ENCODE data around the gene FIBP. TPM values are rescaled to one million over a fixed set of nuclear protein-coding genes. Genes with fewer than 3 reads are reported as not detected.

Gene FIBP
- total RNA-seq, 1 experiment from 2014 or later = 80.8 TPM

DNA sequence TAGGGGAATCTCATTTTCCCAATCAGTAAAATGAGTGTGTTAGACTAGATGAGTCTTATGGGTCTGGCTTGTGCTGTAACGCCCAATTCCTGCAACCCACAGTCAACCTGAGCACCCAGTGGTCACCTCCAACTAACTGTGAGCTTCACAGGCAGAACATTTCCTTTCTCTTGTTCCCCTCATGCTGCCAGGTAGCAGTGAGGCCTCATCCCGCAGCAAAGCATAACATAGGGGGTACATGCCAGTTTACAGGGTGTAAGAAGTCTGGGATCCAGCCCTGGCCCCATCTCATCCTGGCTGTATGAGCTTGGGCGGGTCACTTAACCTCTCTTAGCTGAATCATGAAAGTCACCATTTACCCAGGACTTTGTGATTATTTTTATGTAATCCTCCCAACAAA is 19.4 kb downstream of the FIBP start:
- DNase-seq (ENCODE audit: unreplicated experiment) = no peak
- Mint-ChIP-seq H3K27ac (ENCODE audit: low read depth, unreplicated experiment) (no peak overlapping the region), H3K36me3 (ENCODE audit: insufficient read depth, unreplicated experiment) (peaks cover 22% of the 10 kb centered on the region), H3K9me3 (ENCODE audit: unreplicated experiment) (no peaks in the 10 kb centered on the region), H3K4me1 (ENCODE audit: insufficient read depth, unreplicated experiment) (peaks cover 7% of the 10 kb centered on the region), H3K4me3 (ENCODE audit: unreplicated experiment) (no peak overlapping the region), H3K27me3 (ENCODE audit: insufficient read depth, unreplicated experiment) (no peaks in the 10 kb centered on the region)
- ChIA-PET CTCF (interaction anchor here (0.7 to 4.5 kb wide), 5 partner anchors 9 to 506 kb away, joined by 3 to 41 read pairs (median 3); partner anchors contain the start of gene MUS81), POLR2A (interaction anchor here (1.0 to 4.6 kb wide), 5 partner anchors 9 to 285 kb away, joined by 3 to 57 read pairs (median 4); partner anchors contain the start of genes CCDC85B, CFL1, FIBP and MUS81)
- no peak for TF ChIP-seq CTCF (IDR thresholded peaks at IDR 0.05; ENCODE audit: unreplicated experiment)
- no TSS peak for BruUV-seq (replicated peaks)
- intact Hi-C loops (cut with micrococcal nuclease) = no loop called here

GRCh38 chr11:65868076-65868667 is 20.1 kb downstream of the FIBP start:
- Mint-ChIP-seq H3K4me1 (ENCODE audit: insufficient read depth, unreplicated experiment) (peaks cover 4% of the 10 kb centered on the region), H3K4me3 (ENCODE audit: unreplicated experiment) (no peak overlapping the region), H3K27me3 (ENCODE audit: insufficient read depth, unreplicated experiment) (no peaks in the 10 kb centered on the region), H3K36me3 (ENCODE audit: insufficient read depth, unreplicated experiment) (peaks cover 29% of the 10 kb centered on the region), H3K9me3 (ENCODE audit: unreplicated experiment) (no peaks in the 10 kb centered on the region), H3K27ac (ENCODE audit: low read depth, unreplicated experiment) (no peak overlapping the region)
- CTCF ChIA-PET = interaction anchor here (1.2 to 4.5 kb wide), 3 partner anchors 8 to 18 kb away, joined by 3 to 41 read pairs (median 6); partner anchors contain the start of gene MUS81
- intact Hi-C loops (cut with micrococcal nuclease) = no loop called here
- no TSS peak for BruUV-seq (replicated peaks)
- DNase-seq (ENCODE audit: unreplicated experiment) = no peak
- POLR2A ChIA-PET = interaction anchor here (1.0 to 4.6 kb wide), 4 partner anchors 9 to 52 kb away, joined by 3 to 57 read pairs (median 15); partner anchors contain the start of genes CCDC85B, CFL1, FIBP and MUS81
- no peak for TF ChIP-seq CTCF (IDR thresholded peaks at IDR 0.05; ENCODE audit: unreplicated experiment)

DNA sequence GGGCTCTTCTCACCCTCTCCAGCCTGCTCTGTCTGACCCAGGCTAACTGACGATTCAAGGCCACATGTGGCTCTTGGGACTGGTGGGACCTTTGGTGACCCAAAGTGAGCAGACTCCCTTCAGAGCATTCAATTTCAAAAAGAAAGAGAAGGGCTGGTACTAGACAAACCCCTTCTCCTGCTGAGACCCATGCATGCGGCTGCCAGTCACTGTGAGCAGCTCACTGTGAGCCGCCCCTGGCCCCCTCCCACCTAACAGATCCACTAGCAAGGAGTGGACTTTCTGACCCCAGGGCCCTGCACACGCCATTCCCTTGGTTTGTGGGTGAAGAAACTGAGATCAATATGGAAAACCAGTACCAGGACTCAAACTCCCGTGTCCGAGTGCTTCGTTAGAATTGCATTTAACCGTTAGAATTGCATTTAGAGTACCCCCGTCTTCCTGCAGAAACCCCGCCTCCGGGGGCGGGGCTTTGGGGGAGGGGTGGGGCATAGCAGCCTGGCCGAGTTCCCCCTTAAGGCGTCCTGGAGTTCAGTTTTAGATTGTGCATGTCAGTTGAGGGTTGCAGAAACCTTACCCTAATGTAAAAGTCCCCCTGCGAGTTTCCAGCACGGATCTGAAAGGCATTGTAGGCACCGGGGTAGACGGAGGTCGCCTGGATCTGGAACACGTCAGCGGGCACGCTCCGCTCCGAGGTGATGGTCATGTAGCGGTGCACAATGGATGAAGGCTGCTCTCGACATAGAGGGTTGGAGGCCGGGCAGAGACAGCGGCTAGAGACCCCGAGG is 20.8 kb downstream of the FIBP start:
- Mint-ChIP-seq H3K27me3 (ENCODE audit: insufficient read depth, unreplicated experiment) (no peaks in the 10 kb centered on the region), H3K9me3 (ENCODE audit: unreplicated experiment) (no peaks in the 10 kb centered on the region), H3K4me1 (ENCODE audit: insufficient read depth, unreplicated experiment) (peaks cover 6% of the 10 kb centered on the region), H3K36me3 (ENCODE audit: insufficient read depth, unreplicated experiment) (peaks cover 29% of the 10 kb centered on the region), H3K4me3 (ENCODE audit: unreplicated experiment) (no peak overlapping the region), H3K27ac (ENCODE audit: low read depth, unreplicated experiment) (no peak overlapping the region)
- no peak for TF ChIP-seq CTCF (IDR thresholded peaks at IDR 0.05; ENCODE audit: unreplicated experiment)
- POLR2A ChIA-PET = interaction anchor here (0.8 kb wide), 1 partner anchor 9 kb away, joined by 4 read pairs; the partner anchor contains the start of gene CFL1
- intact Hi-C loops (cut with micrococcal nuclease) = no loop called here
- BruUV-seq (replicated peaks) = no TSS peak
- DNase-seq (ENCODE audit: unreplicated experiment) = no peak
- CTCF ChIA-PET = interaction anchor here (0.8 to 1.3 kb wide), 2 partner anchors 17 to 20 kb away, joined by 3 to 4 read pairs; partner anchors contain the start of gene FIBP

All from MCF 10A (cell line).